ENCODE results near the gene SLC4A1. TPM values are rescaled to one million over a fixed set of nuclear protein-coding genes. Genes with fewer than 3 reads are reported as not detected.
A peak's percentile ranks its signal among the peaks of the same experiment; 100 is the strongest.

The SLC4A1 gene
- total and polyA plus RNA-seq, 2 experiments from 2014 or later, result not detected

- Histone ChIP-seq H3K4me1 (ENCODE audit: low read depth) (no peaks in the 10 kb centered on the region), H3K36me3 (no peaks in the 10 kb centered on the region), H3K9me3 (ENCODE audit: low read depth) (no peaks in the 10 kb centered on the region), H3K27me3 (no peaks in the 10 kb centered on the region), H3K4me3 (no peak overlapping the region), H3K27ac (no peak overlapping the region)
- no peak for DNase-seq (ENCODE audit: low read depth in 1 of 2, low spot score in 1 of 2)
- no peak for TF ChIP-seq CTCF (IDR thresholded peaks at IDR 0.05; ENCODE audit: low read depth, low read length)
These were observed 35.9 kb downstream of the SLC4A1 start for GRCh38 chr17:44232061-44232460.

GRCh38 chr17:44230140-44230539 lies 37.8 kb downstream of the SLC4A1 start:
- H3K9me3 ChIP-seq (ENCODE audit: low read depth), result no peaks in the 10 kb centered on the region
- H3K36me3 ChIP-seq, result no peaks in the 10 kb centered on the region
- no peak for DNase-seq (ENCODE audit: low read depth in 1 of 2, low spot score in 1 of 2)
- no peaks in the 10 kb centered on the region for H3K27me3 ChIP-seq
- TF ChIP-seq CTCF (IDR thresholded peaks at IDR 0.05; ENCODE audit: low read depth, low read length), result no peak
- no peaks in the 10 kb centered on the region for H3K4me1 ChIP-seq (ENCODE audit: low read depth)
- H3K27ac ChIP-seq, result no peak overlapping the region
- no peak overlapping the region for H3K4me3 ChIP-seq

GRCh38 chr17:44229090-44229489 lies 38.8 kb downstream of the SLC4A1 start:
- H3K36me3 ChIP-seq, result no peaks in the 10 kb centered on the region
- no peak for DNase-seq (ENCODE audit: low read depth in 1 of 2, low spot score in 1 of 2)
- no peak overlapping the region for H3K4me3 ChIP-seq
- no peaks in the 10 kb centered on the region for H3K27me3 ChIP-seq
- H3K4me1 ChIP-seq (ENCODE audit: low read depth), result no peaks in the 10 kb centered on the region
- H3K9me3 ChIP-seq (ENCODE audit: low read depth), result no peaks in the 10 kb centered on the region
- no peak for TF ChIP-seq CTCF (IDR thresholded peaks at IDR 0.05; ENCODE audit: low read depth, low read length)
- H3K27ac ChIP-seq, result no peak overlapping the region

GRCh38 chr17:44223541-44224071 lies 44.3 kb downstream of the SLC4A1 start:
- Histone ChIP-seq H3K27ac (no peak overlapping the region), H3K9me3 (ENCODE audit: low read depth) (no peaks in the 10 kb centered on the region), H3K4me3 (no peak overlapping the region), H3K36me3 (no peaks in the 10 kb centered on the region), H3K4me1 (ENCODE audit: low read depth) (peaks cover 7% of the 10 kb centered on the region), H3K27me3 (no peaks in the 10 kb centered on the region)
- DNase-seq (ENCODE audit: low read depth in 1 of 2, low spot score in 1 of 2), result peak in 1 of 2 donors; percentile 47
- no peak for TF ChIP-seq CTCF (IDR thresholded peaks at IDR 0.05; ENCODE audit: low read depth, low read length)

- Histone ChIP-seq H3K4me1 (ENCODE audit: low read depth) (peaks cover 12% of the 10 kb centered on the region), H3K27me3 (no peaks in the 10 kb centered on the region), H3K4me3 (peak overlapping the region; percentile 100), H3K9me3 (ENCODE audit: low read depth) (no peaks in the 10 kb centered on the region), H3K27ac (peak overlapping the region; percentile 98), H3K36me3 (no peaks in the 10 kb centered on the region)
- TF ChIP-seq CTCF (IDR thresholded peaks at IDR 0.05; ENCODE audit: low read depth, low read length), result peak; percentile 33
- peak; percentile 84 to 87 for DNase-seq (ENCODE audit: low read depth in 1 of 2, low spot score in 1 of 2)
These were observed 45.6 kb downstream of the SLC4A1 start for GRCh38 chr17:44222112-44222869.
